ENCODE results near the gene HOGA1.

GRCh38 chr10:97647556-97647955 lies 63.4 kb downstream of the HOGA1 start:
- TF ChIP-seq CTCF (IDR thresholded peaks at IDR 0.05; ENCODE audit: low read depth, low read length) (no peak), POLR2A (IDR thresholded peaks at IDR 0.05; ENCODE audit: extremely low read depth, insufficient read length) (no peak)
